WTC11 (cell line): ENCODE data around the gene UBXN11. TPM values are rescaled to one million over a fixed set of nuclear protein-coding genes. Genes with fewer than 3 reads are reported as not detected.

Experiments
- ATAC-seq: fragments of 200-7000 bp; cut with Tn5 transposase; 2 replicates; pipeline ENCODE4 v1.10.0; 2021; ENCODE audit warnings: mild to moderate bottlenecking, moderate library complexity
- CTCF ChIA-PET: fragments of 300-600 bp; sonication (Branson Sonifier 250); formaldehyde crosslinking; loops from one replicate; lab custom pipeline; 2021; ENCODE audit warnings: antibody characterized with exemption; lab: Charles Lee
- POLR2A ChIA-PET: fragments of 350-600 bp; sonication (Branson Sonifier 250); formaldehyde crosslinking; loops from one replicate; lab custom pipeline; 2021; ENCODE audit warnings: antibody characterized with exemption; lab: Charles Lee
- DNase-seq: peaks from one replicate; pipeline ENCODE4 v3.0.0; 2021; ENCODE audit warnings: low spot score
- H3K27ac Mint-ChIP-seq: 2 replicates; pipeline ENCODE4 v1.8.0; 2021; ENCODE audit warnings: mixed read lengths
- H3K27me3 Mint-ChIP-seq: 2 replicates; pipeline ENCODE4 v1.8.0; 2021; ENCODE audit warnings: low read depth, mild to moderate bottlenecking, moderate library complexity, mixed read lengths
- H3K36me3 Mint-ChIP-seq: 2 replicates; pipeline ENCODE4 v1.8.0; 2021; ENCODE audit warnings: mixed read lengths
- H3K4me1 Mint-ChIP-seq: 2 replicates; pipeline ENCODE4 v1.8.0; 2022; ENCODE audit warnings: mixed read lengths
- H3K4me3 Mint-ChIP-seq: 2 replicates; pipeline ENCODE4 v1.8.0; 2021; ENCODE audit warnings: mild to moderate bottlenecking, moderate library complexity, mixed read lengths
- H3K9me3 Mint-ChIP-seq: 2 replicates; pipeline ENCODE4 v1.8.0; 2021; ENCODE audit warnings: mixed read lengths
- ATF6 ChIP-seq: sonication (generic); formaldehyde crosslinking; IDR thresholded peaks from 2 replicates; pipeline ENCODE4 v1.8.1; 2023; ENCODE audit warnings: mild to moderate bottlenecking, missing genetic modification reagents
- CDX4 ChIP-seq: fragments of 250-450 bp; sonication (Bioruptor Pico); IDR thresholded peaks from 2 replicates; pipeline ENCODE4 v1.9.0; 2021; ENCODE audit warnings: moderate library complexity, mild to moderate bottlenecking, inconsistent platforms, borderline replicate concordance
- CTCF ChIP-seq: fragments of 200-600 bp; IDR thresholded peaks from 2 replicates; pipeline ENCODE4 v1.8.0; 2022; ENCODE audit warnings: antibody characterized with exemption
- EMX1 ChIP-seq: fragments of 250-450 bp; sonication (Bioruptor Pico); IDR thresholded peaks from 2 replicates; pipeline ENCODE4 v1.8.0; 2021; ENCODE audit warnings: mild to moderate bottlenecking
- ERG ChIP-seq: fragments of 250-450 bp; sonication (Bioruptor Pico); IDR thresholded peaks from 2 replicates; pipeline ENCODE4 v1.8.0; 2021; ENCODE audit warnings: mild to moderate bottlenecking
- ETV6 ChIP-seq: sonication (generic); formaldehyde crosslinking; IDR thresholded peaks from 2 replicates; pipeline ENCODE4 v1.8.1; 2022; ENCODE audit warnings: mild to moderate bottlenecking, missing genetic modification reagents
- FOXJ3 ChIP-seq: sonication (generic); formaldehyde crosslinking; IDR thresholded peaks from 2 replicates; pipeline ENCODE4 v1.9.0; 2021; ENCODE audit warnings: missing genetic modification reagents, mild to moderate bottlenecking, borderline replicate concordance
- FOXP1 ChIP-seq: sonication (generic); formaldehyde crosslinking; IDR thresholded peaks from 2 replicates; pipeline ENCODE4 v1.8.0; 2022; ENCODE audit warnings: missing genetic modification reagents, mild to moderate bottlenecking, moderate library complexity, borderline replicate concordance
- GRHL2 ChIP-seq: fragments of 250-450 bp; sonication (Bioruptor Pico); IDR thresholded peaks from 2 replicates; pipeline ENCODE4 v1.8.0; 2022; ENCODE audit warnings: mild to moderate bottlenecking, moderate library complexity; ENCODE audit not compliant: insufficient replicate concordance, severe bottlenecking
- MAX ChIP-seq: sonication (generic); formaldehyde crosslinking; IDR thresholded peaks from 2 replicates; pipeline ENCODE4 v1.8.0; 2022; ENCODE audit warnings: mild to moderate bottlenecking, missing genetic modification reagents
- NR2C2 ChIP-seq: sonication (generic); formaldehyde crosslinking; IDR thresholded peaks from 2 replicates; pipeline ENCODE4 v1.8.0; 2022; ENCODE audit warnings: mild to moderate bottlenecking, missing genetic modification reagents
- RELA ChIP-seq: sonication (generic); formaldehyde crosslinking; IDR thresholded peaks from 2 replicates; pipeline ENCODE4 v1.8.1; 2022; ENCODE audit warnings: missing genetic modification reagents, mild to moderate bottlenecking, borderline replicate concordance
- SMAD3 ChIP-seq: sonication (generic); formaldehyde crosslinking; IDR thresholded peaks from 2 replicates; pipeline ENCODE4 v1.8.0; 2022; ENCODE audit warnings: missing genetic modification reagents, mild to moderate bottlenecking, borderline replicate concordance
- ZBTB21 ChIP-seq: sonication (generic); formaldehyde crosslinking; IDR thresholded peaks from 2 replicates; pipeline ENCODE4 v1.8.1; 2023; ENCODE audit warnings: mild to moderate bottlenecking, missing genetic modification reagents, borderline replicate concordance
- ZNF138 ChIP-seq: sonication (generic); formaldehyde crosslinking; conservative IDR thresholded peaks from 2 replicates; pipeline ENCODE4 v1.8.1; 2022; ENCODE audit warnings: mild to moderate bottlenecking, moderate library complexity, missing genetic modification reagents
- ZNF416 ChIP-seq: fragments of 250-450 bp; sonication (Bioruptor Pico); IDR thresholded peaks from 2 replicates; pipeline ENCODE4 v1.9.0; 2021; ENCODE audit warnings: mild to moderate bottlenecking, inconsistent platforms
- ZNF425 ChIP-seq: fragments of 250-450 bp; sonication (Bioruptor Pico); conservative IDR thresholded peaks from 2 replicates; pipeline ENCODE4 v1.9.0; 2021; ENCODE audit warnings: mild to moderate bottlenecking
- ZNF532 ChIP-seq: fragments of 250-450 bp; sonication (Bioruptor Pico); IDR thresholded peaks from 2 replicates; pipeline ENCODE4 v1.9.0; 2021; ENCODE audit warnings: mild to moderate bottlenecking, borderline replicate concordance
- ZNF671 ChIP-seq: fragments of 250-450 bp; sonication (Bioruptor Pico); IDR thresholded peaks from 2 replicates; pipeline ENCODE4 v1.8.0; 2021; ENCODE audit warnings: mild to moderate bottlenecking
- total RNA-seq: library from RNA; stranded (reverse); gene quantifications from 3 replicates; pipeline ENCODE4 v1.2.3, GENCODE V29; 2021

The UBXN11 gene
- total RNA-seq, 1 experiment from 2014 or later, result 14.1 TPM

- ChIA-PET POLR2A (no interaction called here), CTCF (interaction anchor here (0.6 kb wide), 1 partner anchor 298 kb away, joined by 4 read pairs; no protein-coding TSS in a partner anchor)
- H3K4me3 Mint-ChIP-seq, result no peak overlapping the region
- peaks cover 14% of the 10 kb centered on the region for H3K9me3 Mint-ChIP-seq
- peaks cover 82% of the 10 kb centered on the region for H3K36me3 Mint-ChIP-seq
- no peaks in the 10 kb centered on the region for H3K27me3 Mint-ChIP-seq
- ATAC-seq, result no peak
- TF ChIP-seq NR2C2 (CRISPR knock-in tag) (no peak), ZNF416 (CRISPR knock-in tag) (no peak), ZNF532 (CRISPR knock-in tag) (no peak), RELA (CRISPR knock-in tag) (no peak), GRHL2 (CRISPR knock-in tag) (no peak), ETV6 (no peak), ZNF671 (CRISPR knock-in tag) (no peak), ZBTB21 (no peak), MAX (CRISPR knock-in tag) (no peak), FOXP1 (CRISPR knock-in tag) (no peak), ATF6 (CRISPR knock-in tag) (no peak), CTCF (no peak), ZNF138 (CRISPR knock-in tag) (no peak), CDX4 (CRISPR knock-in tag) (no peak)
- no peak overlapping the region for H3K27ac Mint-ChIP-seq
- DNase-seq, result no peak
- 0 out of 2 replicates have a peak, but pooled peaks cover under 1% of the 10 kb centered on the region for H3K4me1 Mint-ChIP-seq
Measured at GRCh38 chr1:26269198-26269550, 37.3 kb downstream of the UBXN11 start.

GRCh38 chr1:26268290-26269197 lies 37.9 kb downstream of the UBXN11 start:
- no peak overlapping the region for H3K27ac Mint-ChIP-seq
- CTCF ChIA-PET, result no interaction called here
- POLR2A ChIA-PET, result no interaction called here
- no peak overlapping the region for H3K4me3 Mint-ChIP-seq
- H3K9me3 Mint-ChIP-seq, result peaks cover 14% of the 10 kb centered on the region
- peaks cover 85% of the 10 kb centered on the region for H3K36me3 Mint-ChIP-seq
- H3K27me3 Mint-ChIP-seq, result no peaks in the 10 kb centered on the region
- no peak for DNase-seq
- no peaks in the 10 kb centered on the region for H3K4me1 Mint-ChIP-seq
- no peak for ATAC-seq
- TF ChIP-seq ATF6 (CRISPR knock-in tag), result no peak
- TF ChIP-seq ZNF425 (CRISPR knock-in tag), result no peak
- TF ChIP-seq SMAD3 (CRISPR knock-in tag), result no peak
- no peak for TF ChIP-seq EMX1 (CRISPR knock-in tag)
- no peak for TF ChIP-seq FOXJ3 (CRISPR knock-in tag)
- TF ChIP-seq ERG, result no peak
